NT2/D1 (cell line): ENCODE data around the gene THBD.

ENCODE experiments used
- DNase-seq: peaks from one replicate; pipeline ENCODE4 v3.0.0-alpha.2; 2011; ENCODE audit warnings: low read depth, low spot score
- H3K27me3 ChIP-seq: 2 replicates; pipeline ENCODE4 v1.6.0; 2011; ENCODE audit warnings: mild to moderate bottlenecking; ENCODE audit not compliant: insufficient read length, insufficient read depth
- H3K36me3 ChIP-seq: 2 replicates; pipeline ENCODE4 v1.6.1; 2011; ENCODE audit warnings: mild to moderate bottlenecking, low read length, mixed read lengths; ENCODE audit not compliant: insufficient read depth, insufficient read length
- H3K4me1 ChIP-seq: 2 replicates; pipeline ENCODE4 v1.5.1; 2011; ENCODE audit not compliant: insufficient read depth, insufficient read length
- H3K4me3 ChIP-seq: 2 replicates; pipeline ENCODE4 v1.5.1; 2011; ENCODE audit warnings: low read depth; ENCODE audit not compliant: insufficient read length
- H3K9ac ChIP-seq: 2 replicates; pipeline ENCODE4 v1.6.0; 2011; ENCODE audit warnings: low read depth; ENCODE audit not compliant: insufficient read length
- H3K9me3 ChIP-seq: 2 replicates; pipeline ENCODE4 v1.5.1; 2011; ENCODE audit warnings: mild to moderate bottlenecking, low read length; ENCODE audit not compliant: insufficient read depth
- SUZ12 ChIP-seq: IDR thresholded peaks from 2 replicates; pipeline ENCODE4 v1.6.1; 2011; ENCODE audit not compliant: insufficient read length, insufficient read depth; ENCODE audit errors: extremely low read depth
- YY1 ChIP-seq: IDR thresholded peaks from 2 replicates; pipeline ENCODE4 v1.6.1; 2011; ENCODE audit not compliant: insufficient read length, insufficient read depth
- ZNF274 ChIP-seq: IDR thresholded peaks from 2 replicates; pipeline ENCODE4 v1.6.1; 2011; ENCODE audit warnings: mild to moderate bottlenecking, low read depth, low read length

The THBD gene

GRCh38 chr20:23021951-23022350 is 27.5 kb downstream of the THBD start:
- Histone ChIP-seq H3K4me1 (no peaks in the 10 kb centered on the region), H3K4me3 (no peak overlapping the region), H3K9me3 (no peaks in the 10 kb centered on the region), H3K36me3 (no peaks in the 10 kb centered on the region), H3K27me3 (no peaks in the 10 kb centered on the region), H3K9ac (no peak overlapping the region)
- TF ChIP-seq ZNF274 (no peak), SUZ12 (no peak), YY1 (no peak)
- no peak for DNase-seq

DNA sequence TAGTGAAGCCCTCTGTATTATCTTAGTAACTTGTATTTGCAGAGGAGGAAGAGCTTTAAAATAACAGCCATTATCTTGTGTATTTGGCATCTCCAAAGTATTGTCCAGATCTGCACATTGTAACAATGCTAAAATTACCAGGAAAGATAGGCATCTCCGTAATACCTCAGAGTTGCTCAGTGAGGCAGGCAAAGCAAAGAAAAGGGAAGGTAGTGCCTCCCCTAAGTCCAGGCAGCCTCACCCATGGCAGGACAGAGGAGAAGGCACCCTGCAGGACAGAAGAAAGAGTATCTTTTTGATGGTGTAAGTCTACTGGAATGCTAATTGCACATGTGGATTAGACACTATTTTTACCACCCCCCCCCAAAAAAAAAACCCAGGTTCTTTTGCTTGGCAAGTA is 27.9 kb downstream of the THBD start:
- Histone ChIP-seq H3K36me3 (no peaks in the 10 kb centered on the region), H3K9me3 (no peaks in the 10 kb centered on the region), H3K4me1 (no peaks in the 10 kb centered on the region), H3K27me3 (no peaks in the 10 kb centered on the region), H3K9ac (no peak overlapping the region), H3K4me3 (no peak overlapping the region)
- no peak for TF ChIP-seq YY1
- no peak for TF ChIP-seq SUZ12
- no peak for TF ChIP-seq ZNF274
- DNase-seq = no peak

DNA sequence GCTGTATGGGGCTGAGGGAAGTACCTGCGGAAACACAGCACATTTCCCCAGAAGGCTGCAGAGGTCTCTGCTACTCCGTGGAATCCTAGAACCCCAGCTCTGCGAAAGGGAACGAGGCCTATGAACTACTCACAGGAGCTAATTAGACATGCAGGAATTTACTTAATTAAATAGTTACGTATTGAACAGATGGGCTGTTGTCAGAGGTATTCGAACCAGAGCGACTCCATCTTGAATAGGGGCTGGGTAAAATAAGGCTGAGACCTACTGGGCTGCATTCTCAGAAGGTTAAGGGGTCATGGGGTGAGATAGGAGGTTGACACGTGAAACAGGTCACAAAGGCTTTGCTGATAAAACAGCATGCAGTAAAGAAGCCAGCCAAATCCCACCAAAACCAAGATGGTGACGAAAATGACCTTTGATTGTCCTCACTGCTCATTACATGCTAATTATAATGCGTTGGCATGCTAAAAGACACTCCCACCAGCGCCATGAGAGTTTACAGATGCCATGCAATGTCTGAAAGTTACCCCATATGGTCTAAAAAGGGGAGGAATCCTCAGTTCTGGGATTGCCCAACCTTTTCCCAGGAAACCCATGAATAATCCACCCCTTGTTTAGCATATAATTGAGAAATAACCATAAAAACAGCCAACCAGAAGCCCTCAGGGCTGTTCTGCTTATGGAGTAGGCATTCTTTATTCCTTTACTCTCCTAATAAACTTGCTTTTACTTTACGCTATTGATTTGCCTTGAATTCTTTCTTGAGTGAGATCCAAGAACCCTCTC is 29.0 kb downstream of the THBD start:
- no peaks in the 10 kb centered on the region for H3K9me3 ChIP-seq
- H3K36me3 ChIP-seq = no peaks in the 10 kb centered on the region
- no peaks in the 10 kb centered on the region for H3K27me3 ChIP-seq
- H3K9ac ChIP-seq = no peak overlapping the region
- no peaks in the 10 kb centered on the region for H3K4me1 ChIP-seq
- H3K4me3 ChIP-seq = no peak overlapping the region
- DNase-seq = no peak
- TF ChIP-seq YY1 = no peak
- no peak for TF ChIP-seq ZNF274
- TF ChIP-seq SUZ12 = no peak

GRCh38 chr20:23019403-23019802 is 30.1 kb downstream of the THBD start:
- no peak overlapping the region for H3K4me3 ChIP-seq
- H3K36me3 ChIP-seq = no peaks in the 10 kb centered on the region
- DNase-seq = no peak
- no peaks in the 10 kb centered on the region; the same call in 1 of the 2 replicates for H3K9me3 ChIP-seq
- H3K9ac ChIP-seq = no peak overlapping the region
- no peaks in the 10 kb centered on the region for H3K27me3 ChIP-seq
- no peak for TF ChIP-seq YY1
- TF ChIP-seq SUZ12 = no peak
- no peak for TF ChIP-seq ZNF274
- H3K4me1 ChIP-seq = no peaks in the 10 kb centered on the region

- H3K9me3 ChIP-seq = no peaks in the 10 kb centered on the region; the same call in 1 of the 2 replicates
- no peak for TF ChIP-seq YY1
- no peak for TF ChIP-seq ZNF274
- no peak for TF ChIP-seq SUZ12
- no peak overlapping the region for H3K9ac ChIP-seq
- no peak overlapping the region for H3K4me3 ChIP-seq
- no peaks in the 10 kb centered on the region for H3K27me3 ChIP-seq
- no peaks in the 10 kb centered on the region for H3K4me1 ChIP-seq
- no peaks in the 10 kb centered on the region for H3K36me3 ChIP-seq
- DNase-seq = no peak
Observed at GRCh38 chr20:23018941-23019340, 30.5 kb downstream of the THBD start.

DNA sequence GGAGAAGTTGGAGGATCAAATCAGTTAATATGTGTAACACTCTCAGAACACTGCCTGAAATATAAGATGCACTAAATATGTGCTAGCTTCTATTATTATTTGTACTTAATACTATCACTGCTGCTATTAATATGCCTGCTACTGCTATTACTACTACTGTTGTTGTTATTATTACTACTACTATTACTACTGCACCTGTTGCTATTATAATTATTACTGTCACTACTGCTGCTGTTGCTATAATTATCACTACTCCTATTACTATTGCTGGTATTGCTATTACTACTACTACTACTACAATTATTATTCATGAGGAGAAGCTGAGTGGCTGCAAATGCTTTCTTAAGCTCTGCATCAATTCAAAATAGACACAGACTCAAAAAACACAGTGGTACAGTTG is 31.0 kb downstream of the THBD start:
- no peaks in the 10 kb centered on the region; the same call in 1 of the 2 replicates for H3K9me3 ChIP-seq
- H3K9ac ChIP-seq = no peak overlapping the region
- no peak overlapping the region for H3K4me3 ChIP-seq
- DNase-seq = no peak
- H3K36me3 ChIP-seq = no peaks in the 10 kb centered on the region
- no peak for TF ChIP-seq YY1
- no peak for TF ChIP-seq SUZ12
- TF ChIP-seq ZNF274 = no peak
- H3K4me1 ChIP-seq = no peaks in the 10 kb centered on the region
- no peaks in the 10 kb centered on the region for H3K27me3 ChIP-seq

- TF ChIP-seq SUZ12 (no peak), YY1 (no peak), ZNF274 (no peak)
- DNase-seq = no peak
- H3K4me1 ChIP-seq = no peaks in the 10 kb centered on the region
- H3K9ac ChIP-seq = no peak overlapping the region
- H3K4me3 ChIP-seq = no peak overlapping the region
- H3K9me3 ChIP-seq = no peaks in the 10 kb centered on the region; the same call in 1 of the 2 replicates
- no peaks in the 10 kb centered on the region for H3K27me3 ChIP-seq
- no peaks in the 10 kb centered on the region for H3K36me3 ChIP-seq
Observed at GRCh38 chr20:23017516-23017915, 32.0 kb downstream of the THBD start.

DNA sequence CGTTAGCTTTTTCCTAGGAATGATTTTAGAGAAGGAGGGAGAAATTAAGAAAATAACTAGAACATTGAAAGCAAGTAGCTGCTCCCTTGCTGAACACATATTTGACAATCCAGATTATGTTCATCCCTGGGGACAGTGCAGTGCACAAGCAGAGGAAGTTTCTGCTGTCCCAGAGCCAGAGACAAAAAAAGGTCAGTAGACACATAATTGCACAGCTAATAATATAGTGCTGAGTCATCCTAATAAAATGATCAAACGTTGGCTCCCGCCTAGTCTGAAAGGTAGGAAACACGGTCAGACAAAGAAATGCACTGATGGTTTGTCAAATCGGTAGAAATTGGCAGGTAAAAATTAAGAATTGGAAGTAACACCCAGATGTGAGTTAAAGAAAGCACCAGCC is 36.0 kb downstream of the THBD start:
- Histone ChIP-seq H3K4me1 (no peaks in the 10 kb centered on the region), H3K9me3 (no peaks in the 10 kb centered on the region; the same call in 1 of the 2 replicates), H3K4me3 (no peak overlapping the region), H3K9ac (no peak overlapping the region), H3K36me3 (no peaks in the 10 kb centered on the region), H3K27me3 (no peaks in the 10 kb centered on the region)
- no peak for DNase-seq
- TF ChIP-seq YY1 (no peak), SUZ12 (no peak), ZNF274 (no peak)
